ENCODE measurements around the gene GET4.

DNA sequence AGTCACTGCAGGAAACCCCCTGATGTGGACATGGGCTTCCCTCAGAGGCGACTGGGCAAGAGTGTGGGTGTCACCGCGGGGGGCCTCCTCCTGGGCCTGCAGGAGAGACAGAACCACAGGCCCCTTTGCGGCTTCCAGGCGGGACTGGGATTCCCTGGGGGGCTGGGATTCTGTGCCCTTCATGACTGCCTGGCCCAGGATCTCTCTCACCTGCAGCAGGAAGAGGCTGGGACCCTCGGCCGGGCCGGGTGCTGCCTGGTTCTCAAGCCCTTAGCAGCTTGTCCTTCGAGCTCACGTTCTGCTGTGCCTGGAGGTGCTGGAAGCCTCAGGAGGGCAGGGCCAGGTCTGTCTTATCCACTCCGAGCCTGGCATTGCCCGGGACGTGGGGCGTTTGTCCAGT is 32.3 kb upstream of the GET4 start:
- TF ChIP-seq, protein P1, sequence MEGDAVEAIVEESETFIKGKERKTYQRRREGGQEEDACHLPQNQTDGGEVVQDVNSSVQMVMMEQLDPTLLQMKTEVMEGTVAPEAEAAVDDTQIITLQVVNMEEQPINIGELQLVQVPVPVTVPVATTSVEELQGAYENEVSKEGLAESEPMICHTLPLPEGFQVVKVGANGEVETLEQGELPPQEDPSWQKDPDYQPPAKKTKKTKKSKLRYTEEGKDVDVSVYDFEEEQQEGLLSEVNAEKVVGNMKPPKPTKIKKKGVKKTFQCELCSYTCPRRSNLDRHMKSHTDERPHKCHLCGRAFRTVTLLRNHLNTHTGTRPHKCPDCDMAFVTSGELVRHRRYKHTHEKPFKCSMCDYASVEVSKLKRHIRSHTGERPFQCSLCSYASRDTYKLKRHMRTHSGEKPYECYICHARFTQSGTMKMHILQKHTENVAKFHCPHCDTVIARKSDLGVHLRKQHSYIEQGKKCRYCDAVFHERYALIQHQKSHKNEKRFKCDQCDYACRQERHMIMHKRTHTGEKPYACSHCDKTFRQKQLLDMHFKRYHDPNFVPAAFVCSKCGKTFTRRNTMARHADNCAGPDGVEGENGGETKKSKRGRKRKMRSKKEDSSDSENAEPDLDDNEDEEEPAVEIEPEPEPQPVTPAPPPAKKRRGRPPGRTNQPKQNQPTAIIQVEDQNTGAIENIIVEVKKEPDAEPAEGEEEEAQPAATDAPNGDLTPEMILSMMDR (IDR thresholded peaks at IDR 0.05) = no peak
- no peak for TF ChIP-seq POLR2A (IDR thresholded peaks at IDR 0.05)

All from adrenal gland (tissue), 5 donors.